NCI-H146 (cell line): ENCODE measurements around the gene RAE1.

Source experiments
- DNase-seq: peaks from one replicate; lab custom pipeline; 2025; lab: John Stamatoyannopoulos, UW

Gene RAE1

GRCh38 chr20:57372157-57372556, 21.1 kb downstream of the RAE1 start:
- DNase-seq: no peak

- DNase-seq: no peak
These were observed 21.7 kb downstream of the RAE1 start for GRCh38 chr20:57372581-57373350.

GRCh38 chr20:57374343-57374930, 23.4 kb downstream of the RAE1 start:
- no peak for DNase-seq

GRCh38 chr20:57374931-57375651, 24.0 kb downstream of the RAE1 start:
- no peak for DNase-seq

- DNase-seq: no peak
These were observed 24.7 kb downstream of the RAE1 start for GRCh38 chr20:57375652-57376230.

- no peak for DNase-seq
These were observed 26.3 kb downstream of the RAE1 start for GRCh38 chr20:57377350-57377749.

GRCh38 chr20:57378107-57378506, 27.1 kb downstream of the RAE1 start:
- no peak for DNase-seq

- no peak for DNase-seq
These were observed 27.7 kb downstream of the RAE1 start for GRCh38 chr20:57378646-57379262.

- DNase-seq: no peak
These were observed 28.2 kb downstream of the RAE1 start for GRCh38 chr20:57379263-57379647.

GRCh38 chr20:57380081-57380750, 29.2 kb downstream of the RAE1 start:
- no peak for DNase-seq

- peak; percentile 67 for DNase-seq
These were observed 30.8 kb downstream of the RAE1 start for GRCh38 chr20:57381596-57382503.

GRCh38 chr20:57382516-57382915, 31.5 kb downstream of the RAE1 start:
- DNase-seq: no peak

GRCh38 chr20:57383447-57384347, 32.6 kb downstream of the RAE1 start:
- DNase-seq: peak; percentile 43

GRCh38 chr20:57384486-57384885, 33.4 kb downstream of the RAE1 start:
- DNase-seq: no peak

- no peak for DNase-seq
These were observed 34.1 kb downstream of the RAE1 start for GRCh38 chr20:57384953-57385761.

- no peak for DNase-seq
These were observed 34.9 kb downstream of the RAE1 start for GRCh38 chr20:57385940-57386339.

GRCh38 chr20:57386762-57387161, 35.7 kb downstream of the RAE1 start:
- no peak for DNase-seq

- DNase-seq: no peak
These were observed 36.4 kb downstream of the RAE1 start for GRCh38 chr20:57387463-57387862.

GRCh38 chr20:57387945-57388371, 36.9 kb downstream of the RAE1 start:
- no peak for DNase-seq
